ENCODE results near the gene CLEC20A.
"Not testable (repeated sequence)": the region's sequence is repeated elsewhere in the genome, so short reads cannot be mapped to it uniquely, and the experiment has no call there.

CLEC20A gene

DNA sequence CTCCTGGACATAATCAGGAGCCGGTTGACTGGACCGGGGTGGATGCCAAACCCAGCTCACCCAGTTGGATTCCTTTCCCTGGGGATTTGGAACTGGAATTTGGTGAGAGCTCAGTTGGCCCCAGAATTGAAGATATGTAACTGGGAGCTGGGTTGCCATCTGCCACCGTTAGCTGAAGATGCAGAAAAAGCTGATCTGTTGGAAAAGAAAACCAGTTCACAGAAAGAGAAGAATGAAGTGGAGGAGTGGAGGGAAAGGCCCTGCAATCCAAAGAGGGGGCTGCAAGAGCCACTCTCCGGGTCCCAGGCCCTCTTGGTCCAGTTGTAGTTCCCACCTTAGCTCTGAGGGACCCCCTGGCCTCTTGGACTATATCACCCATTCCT is 32.2 kb upstream of the CLEC20A start:
- DNase-seq (ENCODE audit: low read depth) = no peak

DNA sequence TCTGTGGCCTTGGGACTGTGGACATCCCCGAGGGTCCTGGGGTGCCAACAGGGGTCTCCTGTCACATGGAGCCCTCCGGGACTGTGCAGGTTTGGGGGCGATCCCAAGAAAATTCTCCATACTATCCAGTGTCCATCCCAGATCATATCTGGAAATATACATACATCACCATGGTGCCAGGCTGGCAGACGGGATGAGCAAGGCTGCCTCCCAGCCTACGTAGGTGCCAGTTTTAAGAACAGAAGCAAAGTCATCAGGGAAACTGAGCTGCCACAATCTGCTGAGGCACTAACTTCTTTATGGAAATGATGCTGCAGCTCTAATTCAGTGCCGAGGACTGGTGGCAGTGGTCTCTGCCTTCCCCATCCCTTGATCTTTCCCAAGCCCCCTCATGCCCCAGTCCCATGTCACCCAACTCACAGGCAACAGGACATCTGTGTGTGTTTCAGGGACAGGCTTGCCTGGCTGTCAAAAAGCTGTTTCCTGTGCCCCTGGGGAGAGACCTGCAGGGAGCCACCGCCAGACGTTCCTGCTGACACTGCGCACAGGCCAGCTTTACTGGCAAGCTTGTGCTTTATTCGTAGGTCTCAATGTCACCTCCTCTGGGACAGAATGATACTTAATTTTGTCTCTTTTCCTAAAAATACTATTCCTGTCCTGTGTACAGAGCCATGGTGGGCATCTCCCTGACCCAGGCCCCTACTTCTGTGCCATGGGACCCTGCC is 31.6 kb upstream of the CLEC20A start:
- DNase-seq (ENCODE audit: low read depth) = no peak

DNA sequence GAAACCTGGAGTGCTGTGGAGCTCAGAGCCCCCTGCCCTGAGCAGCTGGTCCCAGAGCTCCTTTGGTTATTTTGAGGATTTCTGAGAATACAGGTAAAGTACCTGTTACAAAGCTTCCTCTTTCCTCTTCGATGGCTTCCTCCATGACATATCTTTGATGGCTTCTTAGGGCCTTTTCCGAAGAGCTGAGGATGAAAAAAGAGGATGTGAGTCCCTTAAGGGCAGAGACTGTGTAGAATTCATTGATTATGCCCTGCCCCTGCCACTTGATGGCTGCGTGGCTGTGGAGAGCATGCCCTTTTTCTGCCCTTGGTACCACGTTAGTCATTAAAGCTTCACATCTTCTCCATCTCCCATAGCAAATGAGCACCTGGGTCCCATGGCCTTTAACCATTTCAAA is 30.4 kb upstream of the CLEC20A start:
- DNase-seq (ENCODE audit: low read depth) = no peak

DNA sequence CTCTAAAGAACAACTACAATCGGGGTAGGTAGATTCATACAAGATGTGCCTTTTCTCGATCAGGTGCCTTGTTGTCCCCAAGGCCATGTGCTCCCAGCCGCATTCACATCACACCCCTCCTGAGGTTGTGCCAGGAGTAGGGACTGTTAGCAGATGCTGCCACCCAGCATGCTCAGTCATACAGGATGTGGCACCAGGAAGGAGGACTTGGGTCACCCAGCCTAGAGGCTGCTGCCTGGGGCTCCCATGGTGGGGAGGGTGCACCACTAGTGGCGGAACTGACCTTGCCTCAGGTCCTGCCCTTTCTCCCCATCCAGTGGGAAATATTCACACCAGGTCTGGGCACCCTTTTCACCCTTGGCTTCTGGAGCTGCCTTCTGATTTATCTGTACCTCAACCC is 24.5 kb upstream of the CLEC20A start:
- DNase-seq (ENCODE audit: low read depth) = no peak

DNA sequence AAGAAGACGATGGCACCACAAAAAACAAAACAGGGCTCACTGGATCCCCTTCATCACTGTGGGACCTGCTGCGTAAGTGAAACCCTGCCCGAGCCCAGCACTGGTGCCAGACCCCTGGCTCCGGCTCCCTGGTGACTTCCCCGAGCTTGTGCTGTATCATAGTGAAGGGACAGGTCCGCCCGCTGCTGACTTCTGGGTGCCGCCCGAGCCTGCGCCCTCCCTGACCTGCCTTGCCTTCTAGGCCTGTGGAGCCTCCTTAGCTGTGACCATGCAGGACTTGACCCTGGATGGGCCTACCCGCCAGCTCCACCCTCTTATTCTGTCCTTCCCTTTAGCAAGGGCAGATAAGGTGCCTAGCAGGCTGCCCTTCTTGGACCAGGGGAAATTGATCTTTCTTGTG is 24.0 kb upstream of the CLEC20A start:
- no peak for DNase-seq (ENCODE audit: low read depth)

DNA sequence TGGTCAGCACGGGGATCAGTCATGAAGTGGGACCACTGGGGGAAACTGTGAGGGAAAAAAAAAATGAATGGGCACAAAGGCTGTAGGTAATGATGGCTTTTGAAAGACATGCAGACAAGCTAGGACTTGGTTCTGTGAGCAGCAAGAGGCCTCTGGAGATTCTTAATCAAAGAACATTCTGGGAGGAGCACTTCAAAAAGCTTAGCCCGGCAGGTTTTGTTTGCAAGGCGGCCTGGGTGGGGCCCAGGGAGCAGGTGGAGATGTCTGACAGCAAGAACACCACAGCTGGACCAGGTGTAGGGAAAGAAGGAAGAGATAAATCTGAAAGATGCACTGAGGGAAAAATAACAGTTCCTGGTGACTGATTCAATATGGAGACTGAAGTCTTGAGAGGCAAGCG is 22.1 kb upstream of the CLEC20A start:
- DNase-seq (ENCODE audit: low read depth) = no peak

DNA sequence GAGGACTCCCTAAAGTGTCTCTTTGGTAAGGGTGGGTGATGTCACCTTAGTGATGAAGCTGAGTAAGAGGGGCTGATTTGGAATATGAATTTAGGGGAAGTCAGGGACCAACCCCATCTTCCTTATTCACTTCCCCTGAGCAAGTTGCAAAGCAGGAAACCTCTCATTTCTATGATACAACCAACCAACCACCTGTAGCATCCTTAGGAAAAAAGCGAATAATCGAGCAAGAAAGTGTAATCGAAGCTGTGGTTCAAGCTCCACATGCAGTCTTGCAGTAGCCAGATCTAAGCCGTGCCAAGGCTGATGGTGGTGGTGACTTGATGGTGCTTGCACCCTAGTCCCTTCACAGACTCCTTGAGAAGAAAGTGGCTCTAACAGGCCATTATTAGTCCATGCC is 19.3 kb upstream of the CLEC20A start:
- no peak for DNase-seq (ENCODE audit: low read depth)

DNA sequence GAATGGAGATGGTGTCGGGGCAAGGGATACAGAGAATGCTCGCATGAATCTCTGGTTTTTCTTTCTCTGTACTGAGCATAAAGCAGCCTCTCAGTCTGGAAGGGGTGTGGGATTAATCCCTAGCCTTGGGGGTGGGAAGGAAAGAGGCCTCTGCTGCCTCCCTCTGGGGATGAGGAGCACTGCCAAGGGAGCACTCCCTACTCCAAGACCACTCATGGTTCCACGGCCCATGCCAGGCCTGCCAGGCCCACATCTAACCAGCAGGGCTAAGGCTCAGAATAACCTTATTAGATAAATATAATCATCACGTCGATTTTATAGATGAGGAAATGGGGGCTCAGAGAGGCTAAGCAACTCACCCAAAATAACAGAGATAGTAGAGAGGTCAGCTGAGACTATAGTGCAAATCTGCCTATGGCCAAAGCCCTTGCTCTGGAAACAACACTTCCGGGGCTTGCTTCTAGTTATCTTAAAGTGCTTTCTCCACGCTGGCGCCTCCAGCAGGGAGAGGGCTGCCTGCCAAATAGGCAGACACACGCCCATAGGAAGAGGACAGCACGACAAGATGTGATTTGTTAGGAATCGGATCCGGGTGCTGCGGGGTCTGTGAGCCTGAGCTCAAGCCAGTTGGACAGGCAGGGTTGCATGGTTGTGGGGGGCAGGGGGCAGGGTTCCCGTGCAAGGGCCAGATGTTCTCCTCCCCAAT is 16.7 kb upstream of the CLEC20A start:
- DNase-seq (ENCODE audit: low read depth) = no peak

DNA sequence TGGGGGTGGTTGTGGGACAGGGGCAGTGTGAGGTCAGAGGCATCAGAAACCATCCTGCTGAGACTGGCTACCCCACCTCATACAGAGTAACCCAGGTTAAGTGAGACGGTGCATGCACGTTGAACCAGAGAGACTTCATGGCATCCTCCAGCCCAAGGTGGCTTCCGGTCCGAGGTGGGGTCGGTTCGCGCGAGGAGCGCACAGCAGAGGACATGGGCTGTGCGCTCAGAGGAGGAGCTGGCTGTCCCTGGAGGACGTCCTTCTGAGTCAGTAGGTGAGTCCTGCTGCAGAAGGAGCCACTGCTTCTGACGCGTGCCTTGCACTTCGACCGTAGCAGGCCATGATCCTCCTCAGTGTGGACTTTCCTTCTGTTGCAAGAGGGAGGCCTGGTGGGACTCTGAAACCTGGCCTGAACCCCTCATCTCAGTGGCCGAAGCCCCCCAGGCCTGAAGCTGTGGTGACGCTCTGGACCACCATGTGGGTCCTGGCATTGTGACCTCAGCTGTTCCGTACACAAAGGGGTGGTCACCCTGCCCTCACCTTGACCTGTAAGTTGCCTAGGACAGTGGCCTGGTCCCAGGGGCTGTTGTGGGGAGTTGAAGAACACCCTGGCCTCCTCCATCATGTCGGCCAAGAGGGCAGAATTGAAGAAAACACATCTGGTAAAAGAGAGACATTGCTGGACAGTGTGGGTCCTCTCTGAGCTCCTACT is 16.0 kb upstream of the CLEC20A start, which contains the start of gene TEX35:
Gene TEX35, plus strand, starts transcription at position 544 of the 712 bp plus-strand sequence. Its CDS starts 80 bp downstream, at position 624.
- DNase-seq (ENCODE audit: low read depth) = no peak

DNA sequence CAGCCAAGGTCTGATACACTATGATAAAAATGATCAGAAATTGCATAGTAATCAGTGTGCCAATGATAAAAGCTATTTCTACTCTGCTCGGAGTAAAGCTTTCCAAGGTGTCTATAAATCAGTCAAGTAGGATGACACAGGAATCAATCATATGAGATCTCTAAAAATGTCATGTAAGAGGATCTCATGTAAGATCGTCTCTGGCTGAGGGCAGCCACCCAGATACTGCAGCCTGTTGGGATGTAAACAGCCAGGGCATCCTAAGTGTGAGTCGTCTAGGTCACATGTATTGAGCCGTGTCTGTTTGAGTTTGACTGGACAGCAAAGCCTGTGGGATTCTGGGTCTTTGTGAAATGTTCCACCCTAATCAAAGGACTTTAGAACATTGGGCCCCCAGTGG is 13.4 kb upstream of the CLEC20A start:
- no peak for DNase-seq (ENCODE audit: low read depth)

DNA sequence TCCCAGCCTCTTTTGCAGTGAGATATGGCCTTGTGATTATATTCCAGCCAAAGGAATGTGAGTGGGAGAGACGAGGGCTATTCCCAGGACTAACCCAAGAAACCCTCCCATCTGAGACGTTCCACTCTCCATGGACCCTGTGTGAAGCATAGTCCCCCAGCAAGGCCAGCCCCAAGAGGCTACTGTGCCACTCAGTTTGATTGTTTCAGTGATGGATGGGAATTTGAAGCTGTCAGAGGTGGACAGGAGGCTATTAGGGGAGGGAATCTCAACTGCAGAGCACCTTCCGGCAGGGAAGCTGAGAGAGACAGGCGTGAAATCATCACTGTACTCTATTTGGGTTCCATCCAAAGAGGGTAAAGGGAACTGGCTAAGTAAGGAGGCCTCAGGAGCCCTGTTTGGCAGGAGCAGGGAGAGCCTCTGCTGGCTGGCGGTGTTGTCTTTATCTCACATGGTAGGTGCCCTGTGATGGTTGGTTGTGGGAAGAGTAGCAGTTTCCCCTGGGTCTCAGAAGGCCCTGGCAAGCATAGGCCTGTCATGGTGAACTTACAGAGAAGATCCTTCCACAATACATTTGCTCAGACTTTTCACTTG is 12.7 kb upstream of the CLEC20A start:
- DNase-seq (ENCODE audit: low read depth) = no peak

DNA sequence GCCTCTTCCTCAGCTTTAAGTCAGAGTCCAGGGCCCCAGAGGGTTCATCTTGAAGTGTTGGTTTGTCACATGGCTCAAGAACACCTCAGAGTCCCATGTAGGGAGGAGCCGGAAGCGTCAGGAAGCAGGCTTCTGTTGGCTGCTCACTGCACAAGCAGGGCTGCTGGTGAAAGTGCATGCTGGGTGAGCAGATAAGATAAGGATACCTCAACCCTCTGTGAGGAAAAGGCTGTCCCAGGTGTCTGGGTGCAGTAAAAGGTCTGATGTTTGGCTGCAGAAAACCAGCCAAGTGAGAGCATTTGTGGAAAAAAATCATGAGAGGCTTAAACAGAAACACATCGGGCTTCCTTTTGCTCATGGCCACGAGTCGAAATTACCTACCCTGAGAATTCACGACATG is 9.9 kb upstream of the CLEC20A start:
- no peak for DNase-seq (ENCODE audit: low read depth)

DNA sequence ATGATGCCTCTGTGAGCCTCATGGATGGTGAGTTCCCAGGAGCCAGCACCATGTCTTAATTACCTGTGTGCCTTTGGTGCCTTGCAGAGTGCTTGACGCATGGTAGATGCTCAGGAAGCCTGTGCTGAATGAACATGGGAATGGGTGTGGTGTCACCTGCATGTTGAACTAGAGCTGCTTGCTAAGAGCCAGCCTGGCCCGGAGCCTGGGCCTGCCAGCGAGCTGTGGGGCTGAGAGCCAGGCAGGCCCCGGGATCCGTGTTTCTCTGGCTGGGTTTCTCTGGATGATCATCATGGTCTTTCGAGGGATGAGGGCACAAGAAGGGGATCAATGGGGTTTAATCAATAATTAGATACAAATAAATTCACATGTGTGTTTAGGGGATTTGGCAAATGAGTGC is 9.4 kb upstream of the CLEC20A start:
- no peak for DNase-seq (ENCODE audit: low read depth)

DNA sequence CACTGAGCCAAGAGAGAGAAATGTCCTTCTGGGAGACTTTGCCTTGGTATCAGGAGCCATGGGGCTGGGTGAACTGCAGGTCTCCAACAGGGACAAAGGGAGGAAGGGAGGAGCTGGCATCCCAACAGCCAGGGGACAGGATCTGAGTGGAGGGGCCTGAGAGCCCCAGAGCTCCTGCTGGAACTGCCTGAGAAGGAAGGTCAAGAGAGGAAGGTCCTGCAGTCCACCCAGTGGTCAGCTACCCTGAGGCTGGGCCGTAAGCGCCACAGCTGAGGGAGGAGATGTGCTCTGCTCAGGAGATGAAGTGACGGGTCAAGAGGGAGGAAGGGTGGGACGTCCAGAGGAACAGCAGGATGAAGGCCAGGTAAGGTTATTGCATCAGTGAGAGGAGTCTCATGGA is 7.5 kb upstream of the CLEC20A start:
- no peak for DNase-seq (ENCODE audit: low read depth)

DNA sequence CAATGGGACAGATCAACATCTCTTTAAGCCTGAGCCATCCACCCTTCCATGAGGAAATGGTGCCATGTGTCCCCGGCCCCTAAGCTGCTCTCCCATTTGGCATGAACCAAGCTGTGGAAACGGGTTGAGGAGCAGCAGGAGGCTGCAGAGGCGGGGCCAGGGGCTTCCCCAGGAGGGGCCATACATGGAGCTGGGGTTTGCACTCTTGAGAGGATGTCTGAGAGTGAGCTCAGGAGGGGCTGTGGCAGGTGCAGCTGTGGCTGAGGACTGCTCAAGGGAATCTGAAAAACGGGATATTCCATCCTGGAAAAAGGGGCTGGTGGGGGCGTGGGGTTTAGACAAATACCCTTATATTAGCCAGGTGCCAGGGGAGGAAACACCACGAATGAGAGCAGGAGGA is 7.1 kb upstream of the CLEC20A start:
- no peak for DNase-seq (ENCODE audit: low read depth)

DNA sequence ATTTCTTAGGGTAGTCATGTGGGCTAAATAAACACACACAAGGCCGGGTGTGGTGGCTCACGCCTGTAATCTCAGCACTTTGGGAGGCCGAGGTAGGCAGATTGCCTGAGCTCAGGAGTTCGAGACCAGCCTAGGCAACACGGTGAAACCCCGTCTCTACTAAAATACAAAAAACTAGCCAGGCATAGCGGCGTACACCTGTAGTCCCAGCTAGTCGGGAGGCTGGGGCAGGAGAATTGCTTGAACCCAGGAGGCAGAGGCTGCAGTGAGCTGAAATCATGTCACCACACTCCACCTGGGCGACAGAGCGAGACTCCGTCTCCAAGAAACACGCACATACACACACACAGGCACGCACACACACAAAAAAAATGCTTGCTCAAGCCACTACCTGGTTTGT is 6.6 kb upstream of the CLEC20A start:
- not testable (repeated sequence) for DNase-seq (ENCODE audit: low read depth)

DNA sequence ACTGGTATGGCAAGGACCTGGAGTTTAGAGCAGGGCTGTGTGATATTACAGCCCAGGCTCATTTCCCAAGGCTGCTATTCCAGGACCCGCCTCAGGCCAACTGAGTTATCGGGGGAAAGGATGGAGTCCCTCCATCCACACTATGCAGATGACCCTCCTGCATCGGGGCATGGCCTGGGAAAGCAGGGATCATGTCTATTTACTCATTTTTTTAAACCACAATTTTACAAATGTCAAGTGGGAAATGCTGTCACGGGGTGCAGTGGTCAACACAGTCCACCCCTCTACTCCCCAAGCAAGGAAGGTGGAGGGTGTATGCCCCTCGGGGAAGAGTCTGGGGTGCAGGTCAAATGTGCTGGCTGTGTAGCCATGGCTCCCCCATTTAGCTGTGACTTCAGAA is 6.1 kb upstream of the CLEC20A start:
- no peak for DNase-seq (ENCODE audit: low read depth)

DNA sequence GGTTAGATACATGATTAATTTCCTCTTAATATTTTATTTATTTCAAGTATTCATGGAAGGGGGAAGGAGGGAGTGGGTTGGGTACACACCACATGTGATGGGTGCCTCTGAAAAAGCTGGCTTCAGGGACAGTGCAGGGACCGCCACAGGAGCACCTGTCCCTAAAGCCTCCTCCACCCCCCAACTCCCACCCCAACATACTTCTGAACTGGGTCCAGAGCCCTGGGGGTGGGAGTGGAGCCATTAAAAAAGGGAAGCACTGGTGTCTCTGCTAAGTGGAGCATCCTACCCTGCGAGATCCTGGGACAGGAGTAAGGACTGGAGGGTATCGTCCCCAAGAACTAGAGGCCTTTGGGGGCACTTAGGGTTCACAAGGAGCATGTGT is 5.6 kb upstream of the CLEC20A start:
- DNase-seq (ENCODE audit: low read depth) = no peak

DNA sequence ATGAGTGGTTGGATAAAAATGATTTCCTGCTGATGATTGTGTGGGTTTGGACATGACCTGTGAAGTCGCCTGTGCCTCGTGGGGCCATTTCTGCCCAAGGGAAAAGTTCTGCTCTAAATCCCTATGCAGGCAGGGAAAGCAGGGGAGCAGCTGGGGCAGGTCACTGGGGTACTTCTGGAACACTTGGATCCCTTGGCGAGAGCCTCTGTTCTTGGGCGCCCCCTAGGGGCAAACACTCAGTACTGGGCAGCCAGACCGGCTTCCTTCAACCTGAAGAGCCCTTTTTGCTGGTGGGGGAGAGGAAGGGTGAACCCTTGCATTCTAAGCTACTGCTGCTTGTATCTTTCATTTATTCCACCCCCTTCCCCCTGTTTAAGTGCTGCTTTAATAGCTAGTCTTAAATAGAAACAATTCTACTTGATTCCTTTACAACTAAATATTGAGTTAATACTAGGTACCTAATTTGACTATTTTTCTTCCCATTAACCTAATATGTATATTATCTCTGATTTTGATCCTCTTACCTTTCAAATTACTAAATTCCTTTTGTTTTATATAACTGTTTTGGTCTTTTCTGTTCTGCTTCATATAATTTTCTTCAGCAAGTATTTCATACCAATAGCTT is 5.1 kb upstream of the CLEC20A start:
- DNase-seq (ENCODE audit: low read depth) = peak; percentile 39

DNA sequence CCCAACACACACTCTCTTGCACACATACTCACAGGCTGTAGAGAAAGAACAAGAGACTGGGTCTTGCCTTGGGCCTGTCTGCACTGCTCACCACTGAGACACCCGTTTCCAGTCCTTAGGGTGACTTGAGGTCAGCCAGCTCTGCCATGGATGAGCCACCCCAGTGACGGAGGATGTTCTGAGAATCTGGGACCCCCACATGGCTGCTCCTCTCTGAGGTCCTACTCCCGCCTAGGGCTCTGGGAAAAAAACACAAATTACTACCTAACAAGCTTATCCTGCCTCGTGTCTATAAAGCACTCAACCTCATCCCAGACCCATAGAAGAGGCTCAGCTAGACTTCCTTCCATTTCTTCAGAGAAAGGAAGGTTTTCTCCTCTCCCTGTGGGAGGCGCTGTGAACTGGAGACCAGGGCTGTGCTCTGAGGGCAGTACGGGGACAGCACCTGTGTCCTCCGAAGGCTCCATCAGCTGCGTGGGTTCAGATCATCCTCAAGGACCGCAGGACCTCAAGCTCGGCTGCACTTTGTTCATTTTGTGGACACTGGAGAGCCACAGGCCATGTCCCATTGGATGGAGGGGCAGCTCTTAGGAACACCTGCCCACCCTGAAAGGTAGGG is 4.3 kb upstream of the CLEC20A start:
- no peak for DNase-seq (ENCODE audit: low read depth)

DNA sequence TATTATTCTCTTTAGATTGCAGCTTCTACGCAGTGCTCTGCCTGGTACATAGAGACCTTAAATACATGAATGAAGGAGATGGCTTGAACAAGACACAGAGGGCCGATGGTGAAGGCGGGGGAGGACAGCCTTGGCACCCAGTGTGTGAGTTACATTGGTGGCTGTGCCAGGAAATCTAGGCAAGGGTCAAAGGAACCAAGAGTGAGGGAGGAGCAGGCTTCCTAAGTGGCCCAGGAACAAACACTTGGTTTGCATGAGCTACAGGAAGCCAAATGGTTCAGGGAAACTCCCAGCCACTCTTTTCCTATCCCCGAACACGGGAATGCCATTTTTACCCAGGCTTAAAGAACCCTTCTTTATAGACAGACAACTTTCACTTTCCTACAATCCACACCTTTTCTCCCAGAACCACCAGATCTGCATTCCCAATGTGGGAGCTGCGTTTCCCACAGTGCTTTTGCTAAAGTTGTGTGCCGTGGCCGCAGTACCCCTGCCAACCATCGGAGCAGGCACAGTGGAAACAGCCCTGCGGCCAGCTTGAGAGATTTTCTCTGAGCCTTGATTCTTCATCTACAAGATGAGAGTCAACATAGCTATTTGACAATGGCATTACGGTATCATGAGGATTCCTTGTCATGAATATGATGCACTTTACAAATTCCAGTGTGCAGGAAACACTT is 3.5 kb upstream of the CLEC20A start:
- no peak for DNase-seq (ENCODE audit: low read depth)

Measured in stimulated activated CD8-positive, alpha-beta memory T cell treated with anti-CD3 and anti-CD28 coated beads, Interleukin-15, amount 100 ng/mL, for 24 hours (primary cell).